ENCODE results near the gene ARID1B. TPM values are rescaled to one million over a fixed set of nuclear protein-coding genes. Genes with fewer than 3 reads are reported as not detected.

ARID1B gene
- total and polyA plus RNA-seq, 4 donors, result 7.0 to 49.0 (median 24.2) TPM

GRCh38 chr6:156952401-156952800 is 175.2 kb downstream of the ARID1B start (continued):
- TF ChIP-seq GABPA (IDR thresholded peaks at IDR 0.05 in 1 of 2, conservative IDR thresholded peaks at IDR 0.05 in 1 of 2) (no peak), FOXA1 (IDR thresholded peaks at IDR 0.05) (no peak), CTCF (IDR thresholded peaks at IDR 0.05; ENCODE audit: low read depth, low read length, missing input control) (no peak), RXRA (IDR thresholded peaks at IDR 0.05) (no peak)

GRCh38 chr6:156953127-156953478 is 175.9 kb downstream of the ARID1B start:
- Histone ChIP-seq H3K9me3 (ENCODE audit: control insufficient read depth in 4 of 4, low read length in 3 of 4) (no peaks in the 10 kb centered on the region), H3K27ac (ENCODE audit: low read depth in 1 of 2, low read length in 2 of 2) (no peak overlapping the region), H3K27me3 (ENCODE audit: control insufficient read depth in 4 of 4, insufficient read depth in 4 of 4, low read length in 3 of 4) (no peaks in the 10 kb centered on the region), H3K36me3 (ENCODE audit: control insufficient read depth in 4 of 4, insufficient read depth in 3 of 4, low read depth in 1 of 4, low read length in 3 of 4) (no peaks in the 10 kb centered on the region), H3K4me1 (ENCODE audit: control insufficient read depth in 4 of 4, insufficient read depth in 4 of 4, low read length in 3 of 4) (peaks cover 16 to 41% (median 28%) of the 10 kb centered on the region in 4 donors), H3K4me3 (ENCODE audit: low read depth in 1 of 3, low read length in 3 of 3) (no peak overlapping the region), H3K9ac (ENCODE audit: low read depth in 1 of 2, low read length in 2 of 2) (no peak overlapping the region)
- TF ChIP-seq FOXA2 (IDR thresholded peaks at IDR 0.05) (no peak), YY1 (IDR thresholded peaks at IDR 0.05) (no peak), ATF3 (IDR thresholded peaks at IDR 0.05) (no peak), HNF4G (IDR thresholded peaks at IDR 0.05) (no peak), HNF4A (conservative IDR thresholded peaks at IDR 0.05) (no peak)
- DNase-seq (ENCODE audit: low spot score), result no peak
- 55% methylated on average over 3 of the region's 3 CpGs for WGBS

GRCh38 chr6:156953479-156954146 is 176.4 kb downstream of the ARID1B start:
- H3K27me3 ChIP-seq (ENCODE audit: control insufficient read depth in 4 of 4, insufficient read depth in 4 of 4, low read length in 3 of 4), result no peaks in the 10 kb centered on the region
- 56% methylated on average over 7 of the region's 7 CpGs for WGBS
- H3K4me3 ChIP-seq (ENCODE audit: low read depth in 1 of 3, low read length in 3 of 3), result no peak overlapping the region
- no peaks in the 10 kb centered on the region for H3K9me3 ChIP-seq (ENCODE audit: control insufficient read depth in 4 of 4, low read length in 3 of 4)
- H3K36me3 ChIP-seq (ENCODE audit: control insufficient read depth in 4 of 4, insufficient read depth in 3 of 4, low read depth in 1 of 4, low read length in 3 of 4), result no peaks in the 10 kb centered on the region
- H3K27ac ChIP-seq (ENCODE audit: low read depth in 1 of 2, low read length in 2 of 2), result peak overlapping the region in 1 of 2 donors; percentile 20
- TF ChIP-seq RAD21 (IDR thresholded peaks at IDR 0.05) (peak; percentile 44 to 46), ZBTB33 (IDR thresholded peaks at IDR 0.05) (no peak), MAX (IDR thresholded peaks at IDR 0.05) (no peak), GABPA (IDR thresholded peaks at IDR 0.05 in 1 of 2, conservative IDR thresholded peaks at IDR 0.05 in 1 of 2) (no peak)
- no peak for DNase-seq (ENCODE audit: low spot score)
- no peak overlapping the region for H3K9ac ChIP-seq (ENCODE audit: low read depth in 1 of 2, low read length in 2 of 2)
- peaks cover 16 to 41% (median 28%) of the 10 kb centered on the region in 4 donors for H3K4me1 ChIP-seq (ENCODE audit: control insufficient read depth in 4 of 4, insufficient read depth in 4 of 4, low read length in 3 of 4)

All from liver (tissue), 9 donors.